IMR-90 (cell line): Measurements from ENCODE around the gene RAB11FIP4.

Source experiments
- MAFK ChIP-seq: IDR thresholded peaks from 2 replicates; pipeline ENCODE4 v1.6.1; 2012; ENCODE audit warnings: low read depth, low read length, improper control_type of control experiment
- POLR2A ChIP-seq: IDR thresholded peaks from 2 replicates; pipeline ENCODE4 v1.6.1; 2012; ENCODE audit warnings: mild to moderate bottlenecking, low read depth, low read length
- RAD21 ChIP-seq: IDR thresholded peaks from 2 replicates; pipeline ENCODE4 v1.6.1; 2012; ENCODE audit warnings: low read length, improper control_type of control experiment
- RFX5 ChIP-seq: IDR thresholded peaks from 2 replicates; pipeline ENCODE4 v1.8.0; 2012; ENCODE audit warnings: low read depth, mild to moderate bottlenecking, low read length, moderate library complexity
- SMC3 ChIP-seq: fragments of 150-350 bp; IDR thresholded peaks from 2 replicates; pipeline ENCODE4 v1.6.1; 2016; ENCODE audit warnings: low read depth, mild to moderate bottlenecking, antibody characterized with exemption, low read length, moderate library complexity
- USF2 ChIP-seq: fragments of 150-350 bp; IDR thresholded peaks from 2 replicates; pipeline ENCODE4 v1.6.1; 2017; ENCODE audit warnings: mild to moderate bottlenecking, antibody characterized with exemption, low read length, low read depth
- TF ChIP-seq, protein P1 (sequence below): conservative IDR thresholded peaks from 2 replicates; pipeline ENCODE4 v1.5.1; 2012; ENCODE audit warnings: mild to moderate bottlenecking, low read depth, low read length, improper control_type of control experiment

DNA sequence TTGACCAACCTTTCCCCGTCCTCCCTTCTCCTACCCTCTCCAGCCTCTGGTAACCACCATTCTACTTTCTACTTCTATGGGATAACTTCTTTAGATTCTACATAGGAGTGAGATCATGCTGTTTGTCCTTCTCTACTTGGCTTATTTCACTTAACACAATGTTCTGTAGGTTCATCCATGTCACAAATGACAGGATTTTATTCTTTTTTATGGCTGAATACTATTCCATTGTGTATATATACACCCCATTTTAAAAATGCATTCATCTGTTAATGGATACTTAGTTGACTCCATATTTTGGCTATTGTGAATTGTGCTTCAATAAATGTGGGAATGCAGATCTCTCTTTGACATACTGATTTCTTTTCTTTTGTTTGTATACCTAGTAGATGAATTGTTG, 115.0 kb downstream of the RAB11FIP4 start:
- TF ChIP-seq, protein P1, sequence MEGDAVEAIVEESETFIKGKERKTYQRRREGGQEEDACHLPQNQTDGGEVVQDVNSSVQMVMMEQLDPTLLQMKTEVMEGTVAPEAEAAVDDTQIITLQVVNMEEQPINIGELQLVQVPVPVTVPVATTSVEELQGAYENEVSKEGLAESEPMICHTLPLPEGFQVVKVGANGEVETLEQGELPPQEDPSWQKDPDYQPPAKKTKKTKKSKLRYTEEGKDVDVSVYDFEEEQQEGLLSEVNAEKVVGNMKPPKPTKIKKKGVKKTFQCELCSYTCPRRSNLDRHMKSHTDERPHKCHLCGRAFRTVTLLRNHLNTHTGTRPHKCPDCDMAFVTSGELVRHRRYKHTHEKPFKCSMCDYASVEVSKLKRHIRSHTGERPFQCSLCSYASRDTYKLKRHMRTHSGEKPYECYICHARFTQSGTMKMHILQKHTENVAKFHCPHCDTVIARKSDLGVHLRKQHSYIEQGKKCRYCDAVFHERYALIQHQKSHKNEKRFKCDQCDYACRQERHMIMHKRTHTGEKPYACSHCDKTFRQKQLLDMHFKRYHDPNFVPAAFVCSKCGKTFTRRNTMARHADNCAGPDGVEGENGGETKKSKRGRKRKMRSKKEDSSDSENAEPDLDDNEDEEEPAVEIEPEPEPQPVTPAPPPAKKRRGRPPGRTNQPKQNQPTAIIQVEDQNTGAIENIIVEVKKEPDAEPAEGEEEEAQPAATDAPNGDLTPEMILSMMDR = no peak
- TF ChIP-seq USF2 (no peak), RFX5 (no peak), RAD21 (no peak), POLR2A (no peak), SMC3 (no peak), MAFK (no peak)
